GM23338 (cell line): Measurements from ENCODE around the gene HEMK1.

Experiments used
- CTCF ChIP-seq, 2 experiments: fragments of 200-600 bp in 1 of 2; sonication (generic) in 1 of 2; conservative IDR thresholded peaks; 2 replicates each; pipeline versions ENCODE4 v1.5.1 to v1.6.1; 2016 to 2017; ENCODE audit warnings: antibody characterized with exemption in 2 of 2, low read depth in 2 of 2, mild to moderate bottlenecking in 2 of 2, moderate library complexity in 1 of 2
- EZH2 ChIP-seq: fragments of 200-600 bp; sonication (generic); IDR thresholded peaks from one replicate; pipeline ENCODE4 v1.8.0; 2017; ENCODE audit warnings: antibody characterized with exemption, mild to moderate bottlenecking, low read depth; ENCODE audit not compliant: unreplicated experiment
- JUNB ChIP-seq: IDR thresholded peaks from one replicate; pipeline ENCODE4 v1.6.1; 2016; ENCODE audit warnings: antibody characterized with exemption; ENCODE audit not compliant: unreplicated experiment
- POLR2AphosphoS5 ChIP-seq: IDR thresholded peaks from 2 replicates; pipeline ENCODE4 v1.6.1; 2016; ENCODE audit warnings: antibody characterized with exemption, low read depth
- STAT1 ChIP-seq: IDR thresholded peaks from one replicate; pipeline ENCODE4 v1.6.1; 2016; ENCODE audit warnings: antibody characterized with exemption; ENCODE audit not compliant: unreplicated experiment

DNA sequence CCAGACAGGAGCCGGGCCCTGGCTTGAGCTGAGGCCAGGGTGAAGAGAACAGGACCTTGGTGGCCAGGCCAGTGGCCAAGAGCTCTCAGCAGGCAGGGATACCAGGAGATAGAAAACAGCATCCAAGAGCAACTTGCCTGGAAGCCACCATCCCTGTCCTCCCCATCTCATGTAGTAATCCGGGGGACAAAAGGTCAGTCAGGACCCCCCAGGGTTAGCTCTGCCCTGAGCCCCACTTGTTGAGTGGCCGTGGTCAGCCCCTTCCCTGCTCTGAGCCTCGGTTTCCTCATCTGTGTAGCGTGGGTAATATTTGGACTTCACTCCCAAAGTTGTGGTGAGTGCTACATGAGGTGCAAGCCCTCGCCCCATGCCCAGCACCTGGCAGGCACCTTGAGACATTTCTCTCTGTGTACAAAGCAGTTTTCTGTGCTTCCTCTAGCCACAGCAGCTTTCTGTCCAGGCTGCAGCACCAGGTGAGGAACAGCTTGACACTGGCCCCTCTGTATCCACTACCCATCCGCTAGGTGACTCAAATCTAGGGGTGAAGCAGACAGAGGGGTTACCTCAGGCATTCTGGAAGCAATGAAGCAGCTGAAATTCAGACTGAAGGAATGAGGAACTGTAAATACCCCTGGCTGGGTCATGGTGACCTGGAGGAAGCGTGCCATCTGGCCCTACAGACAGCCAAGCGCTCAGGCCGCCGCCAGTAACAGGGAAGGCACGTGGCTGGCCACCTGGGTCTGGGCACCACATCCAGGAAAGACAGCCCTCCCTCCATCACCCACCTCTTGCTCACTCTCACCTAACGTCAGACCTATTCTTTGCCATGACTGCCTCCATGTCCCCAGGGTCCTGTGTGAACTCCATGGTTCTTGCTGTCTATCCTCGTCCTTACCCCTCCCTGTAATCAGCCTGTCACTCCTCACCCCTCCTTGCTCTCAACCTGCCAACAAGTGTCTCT lies 35.6 kb downstream of the HEMK1 start:
- TF ChIP-seq CTCF (conservative IDR thresholded peaks at IDR 0.05; ENCODE audit: low read depth in 2 of 2) (no peak), JUNB (no peak), EZH2 (no peak), POLR2AphosphoS5 (no peak), STAT1 (no peak)
